Panc1 (cell line): ENCODE measurements around the gene MLANA. TPM values are rescaled to one million over a fixed set of nuclear protein-coding genes. Genes with fewer than 3 reads are reported as not detected.

Experiments
- ATAC-seq: fragments of 200-7000 bp; cut with Tn5 transposase; 2 replicates; pipeline ENCODE4 v1.9.1; 2020; ENCODE audit warnings: mild to moderate bottlenecking, moderate library complexity
- BruUV-seq: library from RNA; stranded (reverse); fragments of 400-500 nt; replicated peaks from 2 replicates; lab custom pipeline; 2021; lab: Mats Ljungman, UMichigan
- CTCF ChIA-PET: fragments of 300-600 bp; sonication (Branson Sonifier 250); formaldehyde crosslinking; loops from one replicate; lab custom pipeline; 2022; ENCODE audit warnings: antibody characterized with exemption; lab: Charles Lee
- POLR2A ChIA-PET: fragments of 300-600 bp; sonication (Branson Sonifier 250); formaldehyde crosslinking; loops from one replicate; lab custom pipeline; 2022; ENCODE audit warnings: antibody characterized with exemption; lab: Charles Lee
- DNase-seq: peaks from one replicate; pipeline ENCODE4 v3.0.0-alpha.2; 2010; ENCODE audit warnings: low read depth, low spot score
- H3K27ac ChIP-seq: 2 replicates; pipeline ENCODE4 v1.5.1; 2011; ENCODE audit warnings: mild to moderate bottlenecking, low read length, inconsistent platforms
- H3K27me3 ChIP-seq: fragments of 200-500 bp; sonication (Bioruptor generic); 2 replicates; pipeline ENCODE4 v1.6.0; 2014; ENCODE audit warnings: low read length, inconsistent platforms; ENCODE audit not compliant: control insufficient read depth, insufficient read depth
- H3K36me3 ChIP-seq: fragments of 200-500 bp; sonication (Bioruptor generic); 2 replicates; pipeline ENCODE4 v1.5.1; 2014; ENCODE audit warnings: inconsistent platforms, mild to moderate bottlenecking, low read length, moderate library complexity; ENCODE audit not compliant: control insufficient read depth, insufficient read depth
- H3K4me1 ChIP-seq: 2 replicates; pipeline ENCODE4 v1.5.1; 2011; ENCODE audit warnings: inconsistent platforms, mild to moderate bottlenecking, low read length, moderate library complexity; ENCODE audit not compliant: control insufficient read depth, insufficient read depth
- H3K4me3 ChIP-seq, 2 experiments: 2 replicates each; pipeline ENCODE4 v1.5.1; 2011 to 2012; ENCODE audit warnings: low read depth in 2 of 2, low read length in 2 of 2, mild to moderate bottlenecking in 2 of 2, inconsistent platforms in 1 of 2, moderate library complexity in 1 of 2
- H3K9me3 ChIP-seq: fragments of 200-500 bp; sonication (Bioruptor generic); 2 replicates; pipeline ENCODE4 v1.5.1; 2014; ENCODE audit warnings: low read depth, mild to moderate bottlenecking, inconsistent platforms, low read length, moderate library complexity; ENCODE audit not compliant: control insufficient read depth, insufficient read depth
- POLR2AphosphoS5 ChIP-seq: IDR thresholded peaks from 2 replicates; pipeline ENCODE4 v1.6.1; 2012; ENCODE audit warnings: mild to moderate bottlenecking, low read depth, low read length, moderate library complexity
- SIN3A ChIP-seq: IDR thresholded peaks from 2 replicates; pipeline ENCODE4 v1.6.1; 2012; ENCODE audit warnings: low read depth, mild to moderate bottlenecking, low read length, moderate library complexity, borderline replicate concordance; ENCODE audit not compliant: insufficient read depth
- TCF7L2 ChIP-seq: IDR thresholded peaks from 2 replicates; pipeline ENCODE4 v1.6.1; 2011; ENCODE audit warnings: mild to moderate bottlenecking, low read depth, low read length, inconsistent platforms
- in situ Hi-C: cut with HindIII; loops from 2 replicates; pipeline ENCODE4 v1.10.0; 2016; ENCODE audit warnings: low sequenced_read_pairs, low pct_unique_long_range_greater_than_20kb
- intact Hi-C: fragments of 100-400 bp; cut with micrococcal nuclease; formaldehyde crosslinking; loops from one replicate; pipeline ENCODE4 v1.10.0; 2022; ENCODE audit not compliant: unreplicated experiment
- total RNA-seq: library from RNA; stranded (reverse); gene quantifications from one replicate; pipeline ENCODE4 v1.2.1, GENCODE V29; 2021; ENCODE audit not compliant: unreplicated experiment
- TF ChIP-seq, protein P1 (sequence below), 2 experiments: IDR thresholded peaks; 2 replicates each; pipeline ENCODE4 v1.6.1; 2011 to 2012; ENCODE audit warnings: low read depth in 2 of 2, control low read depth in 1 of 2, low read length in 1 of 2, mild to moderate bottlenecking in 1 of 2, moderate library complexity in 1 of 2; ENCODE audit not compliant: insufficient read depth in 1 of 2
- TF ChIP-seq, protein P2 (sequence below): fragments of 450-650 bp; IDR thresholded peaks from 2 replicates; pipeline ENCODE4 v1.5.1; 2017; ENCODE audit warnings: mild to moderate bottlenecking

The MLANA gene
- total RNA-seq, 1 experiment from 2014 or later: not detected

DNA sequence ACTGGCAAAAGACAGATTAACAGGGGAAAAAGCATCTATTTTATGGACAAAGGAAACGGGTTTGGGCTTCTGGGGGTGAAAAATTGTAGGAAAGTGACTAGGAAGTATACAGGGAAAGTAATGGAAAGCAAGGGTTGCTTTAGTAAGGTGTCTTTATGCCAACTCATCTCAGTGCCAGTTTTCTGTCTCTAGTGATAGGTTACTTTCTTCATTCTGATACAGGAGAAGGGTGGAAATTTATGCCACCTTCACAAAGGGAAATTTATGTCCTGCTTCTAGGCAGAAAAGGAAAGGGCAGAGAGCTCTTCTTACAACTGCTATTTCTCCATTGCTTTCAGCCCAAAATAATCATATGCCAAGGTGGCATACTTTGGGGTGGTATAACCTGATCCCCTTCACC lies 37.7 kb upstream of the MLANA start:
- DNase-seq (no peak), ATAC-seq (no peak)
- Histone ChIP-seq H3K4me1 (no peaks in the 10 kb centered on the region), H3K27me3 (no peaks in the 10 kb centered on the region), H3K9me3 (no peaks in the 10 kb centered on the region), H3K27ac (no peak overlapping the region), H3K36me3 (no peaks in the 10 kb centered on the region), H3K4me3 (no peak overlapping the region)
- no TSS peak for BruUV-seq
- TF ChIP-seq, protein P1, sequence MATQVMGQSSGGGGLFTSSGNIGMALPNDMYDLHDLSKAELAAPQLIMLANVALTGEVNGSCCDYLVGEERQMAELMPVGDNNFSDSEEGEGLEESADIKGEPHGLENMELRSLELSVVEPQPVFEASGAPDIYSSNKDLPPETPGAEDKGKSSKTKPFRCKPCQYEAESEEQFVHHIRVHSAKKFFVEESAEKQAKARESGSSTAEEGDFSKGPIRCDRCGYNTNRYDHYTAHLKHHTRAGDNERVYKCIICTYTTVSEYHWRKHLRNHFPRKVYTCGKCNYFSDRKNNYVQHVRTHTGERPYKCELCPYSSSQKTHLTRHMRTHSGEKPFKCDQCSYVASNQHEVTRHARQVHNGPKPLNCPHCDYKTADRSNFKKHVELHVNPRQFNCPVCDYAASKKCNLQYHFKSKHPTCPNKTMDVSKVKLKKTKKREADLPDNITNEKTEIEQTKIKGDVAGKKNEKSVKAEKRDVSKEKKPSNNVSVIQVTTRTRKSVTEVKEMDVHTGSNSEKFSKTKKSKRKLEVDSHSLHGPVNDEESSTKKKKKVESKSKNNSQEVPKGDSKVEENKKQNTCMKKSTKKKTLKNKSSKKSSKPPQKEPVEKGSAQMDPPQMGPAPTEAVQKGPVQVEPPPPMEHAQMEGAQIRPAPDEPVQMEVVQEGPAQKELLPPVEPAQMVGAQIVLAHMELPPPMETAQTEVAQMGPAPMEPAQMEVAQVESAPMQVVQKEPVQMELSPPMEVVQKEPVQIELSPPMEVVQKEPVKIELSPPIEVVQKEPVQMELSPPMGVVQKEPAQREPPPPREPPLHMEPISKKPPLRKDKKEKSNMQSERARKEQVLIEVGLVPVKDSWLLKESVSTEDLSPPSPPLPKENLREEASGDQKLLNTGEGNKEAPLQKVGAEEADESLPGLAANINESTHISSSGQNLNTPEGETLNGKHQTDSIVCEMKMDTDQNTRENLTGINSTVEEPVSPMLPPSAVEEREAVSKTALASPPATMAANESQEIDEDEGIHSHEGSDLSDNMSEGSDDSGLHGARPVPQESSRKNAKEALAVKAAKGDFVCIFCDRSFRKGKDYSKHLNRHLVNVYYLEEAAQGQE (IDR thresholded peaks at IDR 0.05; ENCODE audit: insufficient read depth in 1 of 2, low read depth in 2 of 2, low read length in 1 of 2): no peak
- TF ChIP-seq TCF7L2 (no peak), POLR2AphosphoS5 (no peak), SIN3A (no peak)
- TF ChIP-seq, protein P2, sequence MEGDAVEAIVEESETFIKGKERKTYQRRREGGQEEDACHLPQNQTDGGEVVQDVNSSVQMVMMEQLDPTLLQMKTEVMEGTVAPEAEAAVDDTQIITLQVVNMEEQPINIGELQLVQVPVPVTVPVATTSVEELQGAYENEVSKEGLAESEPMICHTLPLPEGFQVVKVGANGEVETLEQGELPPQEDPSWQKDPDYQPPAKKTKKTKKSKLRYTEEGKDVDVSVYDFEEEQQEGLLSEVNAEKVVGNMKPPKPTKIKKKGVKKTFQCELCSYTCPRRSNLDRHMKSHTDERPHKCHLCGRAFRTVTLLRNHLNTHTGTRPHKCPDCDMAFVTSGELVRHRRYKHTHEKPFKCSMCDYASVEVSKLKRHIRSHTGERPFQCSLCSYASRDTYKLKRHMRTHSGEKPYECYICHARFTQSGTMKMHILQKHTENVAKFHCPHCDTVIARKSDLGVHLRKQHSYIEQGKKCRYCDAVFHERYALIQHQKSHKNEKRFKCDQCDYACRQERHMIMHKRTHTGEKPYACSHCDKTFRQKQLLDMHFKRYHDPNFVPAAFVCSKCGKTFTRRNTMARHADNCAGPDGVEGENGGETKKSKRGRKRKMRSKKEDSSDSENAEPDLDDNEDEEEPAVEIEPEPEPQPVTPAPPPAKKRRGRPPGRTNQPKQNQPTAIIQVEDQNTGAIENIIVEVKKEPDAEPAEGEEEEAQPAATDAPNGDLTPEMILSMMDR: no peak
- intact Hi-C loops (no loop called here), in situ Hi-C loops (no loop called here)
- ChIA-PET POLR2A (no interaction called here), CTCF (no interaction called here)

DNA sequence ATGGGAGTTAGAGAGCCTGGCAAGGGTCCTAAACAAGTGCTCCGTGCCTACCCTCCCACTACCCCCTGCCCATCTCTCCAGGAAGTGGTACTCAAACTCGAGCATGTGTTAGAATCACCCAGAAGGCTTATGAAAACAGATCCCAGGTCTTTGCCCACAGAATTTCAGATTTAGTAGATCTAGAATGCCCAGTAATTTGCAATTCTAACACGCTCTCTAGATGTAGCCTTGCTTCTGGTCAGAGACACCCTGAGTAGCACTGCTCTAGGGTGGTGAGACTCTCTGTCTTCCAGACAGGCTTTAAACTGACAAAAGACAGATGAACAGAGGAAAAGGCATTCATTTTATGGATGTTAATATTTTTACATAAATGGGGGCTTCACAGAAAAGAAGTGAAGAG lies 37.1 kb upstream of the MLANA start:
- intact Hi-C loops: no loop called here
- no peak overlapping the region for H3K27ac ChIP-seq
- TF ChIP-seq, protein P1 (IDR thresholded peaks at IDR 0.05; ENCODE audit: insufficient read depth in 1 of 2, low read depth in 2 of 2, low read length in 1 of 2): no peak
- TF ChIP-seq, protein P2: no peak
- TF ChIP-seq SIN3A (no peak), POLR2AphosphoS5 (no peak), TCF7L2 (no peak)
- H3K36me3 ChIP-seq: no peaks in the 10 kb centered on the region
- CTCF ChIA-PET: no interaction called here
- no TSS peak for BruUV-seq
- no peak for DNase-seq
- in situ Hi-C loops: no loop called here
- POLR2A ChIA-PET: no interaction called here
- no peaks in the 10 kb centered on the region for H3K9me3 ChIP-seq
- no peak overlapping the region for H3K4me3 ChIP-seq
- H3K27me3 ChIP-seq: no peaks in the 10 kb centered on the region
- no peak for ATAC-seq
- H3K4me1 ChIP-seq: no peaks in the 10 kb centered on the region
